NCI-H345 treated with DMSO at 0.1 percent for 48 hours (cell line): ENCODE measurements around the gene TTLL4.
"Not testable (repeated sequence)": the region's sequence is repeated elsewhere in the genome, so short reads cannot be mapped to it uniquely, and the experiment has no call there.

ENCODE experiments used
- DNase-seq: peaks from one replicate; lab custom pipeline; 2025; ENCODE audit not compliant: unreplicated experiment; lab: John Stamatoyannopoulos, UW

The TTLL4 gene

DNA sequence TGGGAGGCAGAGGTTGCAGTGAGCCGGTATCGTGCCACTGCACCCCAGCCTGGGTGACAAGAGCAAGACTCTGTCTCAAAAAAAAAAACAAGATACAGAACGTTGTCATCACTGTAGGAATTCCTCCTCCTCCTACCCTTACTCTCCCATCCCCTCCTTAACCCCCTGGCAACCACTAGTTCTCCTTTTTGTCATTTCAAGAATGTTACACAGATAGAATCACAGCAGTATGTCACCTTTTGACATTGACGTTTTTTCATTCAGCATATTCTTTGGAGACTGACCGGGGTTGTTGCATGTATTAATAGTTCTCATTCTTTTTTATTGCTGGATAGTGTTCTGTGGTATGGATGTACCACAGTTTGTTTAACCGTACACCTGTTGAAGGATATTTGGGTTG, 32.4 kb downstream of the TTLL4 start:
- DNase-seq = no peak

DNA sequence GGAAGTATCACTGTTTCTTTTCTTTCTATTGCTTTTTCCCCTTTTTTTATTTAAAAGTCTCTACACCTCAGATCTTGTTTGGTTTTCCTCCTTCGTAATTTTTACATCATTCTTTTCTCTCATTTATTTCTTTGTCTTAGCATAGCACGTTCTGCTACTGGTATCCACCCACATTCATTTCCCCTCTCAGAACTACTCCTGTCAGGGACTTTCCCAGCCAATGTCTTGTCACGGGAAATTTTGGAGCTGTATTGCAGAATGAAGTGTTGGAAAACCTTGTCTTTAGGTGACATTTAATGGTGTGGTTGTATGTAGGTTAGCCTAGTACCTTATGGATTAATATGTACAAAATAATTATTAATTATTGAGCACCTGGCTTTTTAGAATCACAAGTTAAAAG, 34.0 kb downstream of the TTLL4 start:
- no peak for DNase-seq

DNA sequence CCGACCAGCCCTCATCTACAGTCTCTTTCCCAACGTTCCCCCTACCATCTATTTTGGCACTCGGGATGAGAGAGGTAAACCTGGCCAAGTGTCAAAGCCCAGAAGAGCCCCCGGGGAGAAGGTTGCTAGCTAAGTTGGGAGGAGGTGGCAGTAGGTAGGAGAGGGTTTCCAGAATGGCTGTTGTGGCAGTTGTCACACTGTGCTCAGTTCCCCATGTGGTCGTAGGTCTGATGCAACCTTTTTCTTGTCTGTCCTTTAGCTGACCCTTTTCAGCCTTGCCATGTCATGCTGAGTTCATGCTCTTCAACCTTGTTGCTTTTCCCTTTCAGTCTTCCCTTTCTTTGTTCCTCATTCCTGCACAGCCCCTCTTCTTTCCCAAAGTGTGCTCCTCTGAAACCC, 34.5 kb downstream of the TTLL4 start:
- DNase-seq = no peak

DNA sequence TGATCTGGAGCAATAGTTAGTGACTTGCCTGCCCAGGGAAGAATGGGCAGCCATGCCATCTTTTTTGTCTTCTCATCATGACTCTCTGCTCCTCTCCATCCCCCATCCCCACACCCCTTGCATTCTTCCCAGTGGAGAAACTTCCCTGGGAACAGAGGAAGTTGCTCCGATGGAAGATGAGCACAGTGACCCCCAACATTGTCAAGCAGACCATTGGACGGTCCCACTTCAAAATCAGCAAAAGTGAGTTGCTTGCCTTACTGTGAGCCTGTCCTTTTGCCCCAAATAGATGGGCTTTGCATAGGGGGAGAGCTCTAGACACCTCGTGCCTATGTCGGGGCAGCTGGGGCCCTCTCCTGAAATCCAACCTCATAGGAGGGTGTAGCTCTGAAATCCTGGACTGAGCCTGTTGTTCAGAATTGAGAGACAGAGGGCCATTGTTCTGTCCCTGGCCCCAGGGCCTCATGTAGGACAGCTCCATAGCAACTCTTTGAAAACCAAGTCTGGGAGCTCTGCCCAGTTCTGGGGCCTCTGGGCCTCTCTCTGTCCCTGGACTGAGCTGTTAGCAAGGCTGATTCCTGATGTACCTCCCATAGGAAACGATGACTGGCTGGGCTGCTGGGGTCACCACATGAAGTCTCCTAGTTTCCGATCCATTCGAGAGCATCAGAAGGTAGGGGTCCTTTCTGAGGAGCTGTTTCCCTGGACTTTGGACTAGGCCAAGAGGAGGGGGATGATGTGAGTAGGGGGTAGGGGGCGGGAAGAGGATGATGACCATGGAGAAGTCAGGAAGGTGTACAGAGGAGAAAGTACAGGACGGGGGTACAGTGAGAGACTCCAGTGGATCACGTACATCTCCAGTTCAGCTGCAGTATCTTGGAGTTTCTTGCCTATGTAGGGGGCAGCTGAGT, 35.2 kb downstream of the TTLL4 start:
- DNase-seq = no peak

DNA sequence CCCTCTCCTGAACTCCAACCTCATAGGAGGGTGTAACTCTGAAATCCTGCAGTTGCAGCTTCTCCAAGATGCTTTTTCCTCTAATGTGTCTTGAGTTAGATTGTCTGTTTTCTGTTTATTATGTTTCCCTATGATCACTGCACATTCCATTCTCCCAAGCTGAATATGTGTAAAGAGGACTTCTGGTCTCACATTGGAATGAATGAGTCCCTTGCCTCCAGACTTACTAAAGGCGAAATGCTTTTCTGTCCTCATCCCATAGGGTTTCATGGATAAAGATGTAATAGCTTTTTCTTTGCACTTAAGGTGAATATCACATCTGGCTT, 35.8 kb downstream of the TTLL4 start:
- DNase-seq = no peak

DNA sequence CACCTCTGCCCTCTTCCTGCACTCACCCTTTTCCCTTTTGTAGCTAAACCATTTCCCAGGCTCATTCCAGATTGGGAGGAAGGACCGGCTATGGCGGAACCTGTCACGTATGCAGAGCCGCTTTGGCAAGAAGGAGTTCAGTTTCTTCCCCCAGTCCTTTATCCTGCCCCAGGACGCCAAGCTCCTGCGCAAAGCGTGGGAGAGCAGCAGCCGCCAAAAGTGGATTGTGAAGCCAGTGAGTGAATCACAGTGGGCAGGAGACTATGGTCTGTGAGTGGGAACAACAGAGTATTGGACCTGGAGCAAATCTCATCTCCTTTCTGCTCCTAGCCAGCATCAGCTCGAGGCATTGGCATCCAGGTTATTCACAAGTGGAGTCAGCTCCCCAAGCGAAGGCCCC, 36.3 kb downstream of the TTLL4 start:
- DNase-seq = no peak

DNA sequence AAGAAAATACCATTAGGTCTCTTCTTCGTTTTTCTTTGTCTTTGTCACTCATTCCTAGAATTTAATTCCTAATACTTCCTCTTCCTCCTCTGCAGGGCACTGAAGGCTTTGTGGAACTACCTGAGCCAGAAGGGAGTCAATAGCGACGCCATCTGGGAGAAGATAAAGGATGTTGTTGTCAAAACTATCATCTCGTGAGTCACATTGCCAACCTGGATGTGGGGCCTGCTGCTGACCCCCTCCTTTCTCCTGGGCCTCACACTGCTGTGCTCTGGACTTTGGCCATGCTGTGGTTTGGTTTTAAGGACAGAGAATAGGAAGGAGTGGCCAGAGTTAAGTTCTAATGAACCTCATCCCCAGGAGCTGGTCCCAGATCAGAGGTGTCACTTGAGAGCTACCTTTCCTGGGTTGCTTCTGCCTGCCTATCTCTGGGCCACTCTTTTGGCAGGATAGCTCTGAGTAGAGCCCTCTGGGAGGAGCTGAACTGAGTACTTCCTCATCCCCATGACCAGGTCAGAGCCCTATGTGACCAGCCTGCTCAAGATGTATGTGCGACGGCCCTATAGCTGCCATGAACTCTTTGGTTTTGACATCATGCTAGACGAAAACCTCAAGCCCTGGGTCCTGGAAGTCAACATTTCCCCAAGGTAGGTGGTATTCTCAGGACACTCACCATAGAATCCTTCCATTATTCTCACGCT, 38.3 kb downstream of the TTLL4 start:
- no peak for DNase-seq

DNA sequence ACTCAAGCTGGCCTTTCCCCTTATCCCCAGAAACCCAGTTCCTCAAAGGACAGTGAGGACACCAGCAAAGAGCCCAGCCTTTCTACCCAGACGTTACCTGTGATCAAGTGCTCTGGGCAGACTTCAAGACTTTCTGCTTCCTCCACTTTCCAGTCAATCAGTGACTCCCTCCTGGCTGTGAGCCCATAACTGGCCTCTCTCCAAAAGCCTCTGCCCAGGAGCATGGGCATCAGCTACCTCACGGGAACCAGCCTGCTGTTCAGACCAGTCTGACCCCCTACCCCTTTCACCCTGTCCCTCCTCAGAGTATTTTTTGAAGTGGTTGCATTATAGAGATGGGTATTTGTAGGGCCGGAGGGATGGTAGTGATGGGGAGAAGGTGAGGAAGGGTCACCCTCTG, 43.6 kb downstream of the TTLL4 start:
- DNase-seq = no peak

DNA sequence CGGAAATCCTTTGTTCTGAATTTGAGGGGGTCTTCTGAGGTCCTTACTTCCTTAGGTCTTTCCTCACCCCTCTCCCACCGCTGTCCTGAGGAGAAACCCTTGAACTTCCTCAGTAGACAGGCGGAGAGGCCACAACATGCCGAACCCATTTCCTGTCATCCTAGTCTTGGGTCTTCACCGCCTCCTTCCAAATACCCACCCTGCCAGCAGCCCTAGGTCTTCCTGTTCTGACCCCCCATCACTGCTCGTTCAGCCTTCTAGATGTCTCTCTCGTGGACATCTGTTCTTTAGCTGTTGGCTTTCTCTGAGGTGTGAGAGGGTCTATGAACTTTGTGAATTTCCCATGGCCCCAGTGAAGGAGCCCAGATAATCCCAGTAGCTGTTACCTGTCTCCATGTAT, 44.1 kb downstream of the TTLL4 start:
- DNase-seq = no peak

DNA sequence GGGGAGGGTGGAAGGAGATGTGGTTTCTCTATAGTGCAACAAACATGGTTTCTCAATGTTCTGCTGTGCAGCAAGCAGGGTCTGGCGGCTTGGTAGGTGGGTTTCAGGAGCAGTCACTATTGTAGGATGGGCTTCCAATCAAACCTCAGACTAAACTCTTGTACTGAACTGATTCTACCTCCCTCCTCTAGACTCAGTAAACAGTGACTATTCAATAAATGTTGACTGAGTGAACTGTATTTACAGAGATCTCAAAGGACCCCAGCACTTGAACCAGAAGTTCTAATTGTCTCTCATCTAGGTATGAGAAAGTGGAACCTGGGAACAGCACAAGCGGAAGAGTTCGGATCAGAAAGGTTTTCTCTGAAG, 44.5 kb downstream of the TTLL4 start:
- no peak for DNase-seq

DNA sequence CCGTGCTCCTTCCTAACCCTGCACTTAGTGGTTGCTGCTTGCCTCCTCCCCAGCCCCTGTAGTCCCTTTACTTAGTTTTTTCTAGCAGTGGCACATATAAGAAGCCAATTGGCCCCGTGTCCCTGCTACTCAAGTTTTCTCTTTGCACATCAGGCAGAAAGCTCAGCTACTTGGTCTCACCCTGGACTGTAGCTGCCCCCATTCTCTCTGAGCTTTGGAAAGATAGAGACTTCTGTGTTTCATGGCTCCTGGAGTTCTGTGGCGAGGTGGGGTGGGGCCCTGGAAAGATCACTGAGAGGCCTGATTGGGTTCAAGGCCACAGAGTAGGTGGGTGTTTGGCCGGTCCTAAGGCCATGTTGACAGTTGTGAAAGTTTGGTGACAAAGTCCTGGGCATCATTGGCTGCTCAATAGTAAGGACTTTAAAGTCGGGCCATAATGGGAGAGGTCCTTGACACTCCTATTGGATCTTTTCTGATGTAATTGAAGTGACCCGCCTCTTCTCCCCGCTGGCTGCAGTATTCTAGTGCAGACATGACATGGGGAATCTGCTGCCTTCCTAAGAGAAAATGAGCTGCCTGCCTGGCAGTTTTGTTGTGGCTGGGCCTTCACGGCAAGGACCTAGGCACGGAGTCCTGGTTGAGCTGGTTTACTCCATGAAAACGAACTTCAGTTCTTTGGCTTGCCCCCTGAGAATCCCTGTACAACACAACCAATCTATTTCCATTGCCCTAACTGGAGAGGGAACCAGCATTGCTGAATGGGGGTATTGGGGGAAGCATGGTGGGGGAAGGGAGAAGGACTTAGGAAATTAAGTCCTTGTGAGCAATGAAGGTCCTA, 45.2 kb downstream of the TTLL4 start:
- DNase-seq = no peak

DNA sequence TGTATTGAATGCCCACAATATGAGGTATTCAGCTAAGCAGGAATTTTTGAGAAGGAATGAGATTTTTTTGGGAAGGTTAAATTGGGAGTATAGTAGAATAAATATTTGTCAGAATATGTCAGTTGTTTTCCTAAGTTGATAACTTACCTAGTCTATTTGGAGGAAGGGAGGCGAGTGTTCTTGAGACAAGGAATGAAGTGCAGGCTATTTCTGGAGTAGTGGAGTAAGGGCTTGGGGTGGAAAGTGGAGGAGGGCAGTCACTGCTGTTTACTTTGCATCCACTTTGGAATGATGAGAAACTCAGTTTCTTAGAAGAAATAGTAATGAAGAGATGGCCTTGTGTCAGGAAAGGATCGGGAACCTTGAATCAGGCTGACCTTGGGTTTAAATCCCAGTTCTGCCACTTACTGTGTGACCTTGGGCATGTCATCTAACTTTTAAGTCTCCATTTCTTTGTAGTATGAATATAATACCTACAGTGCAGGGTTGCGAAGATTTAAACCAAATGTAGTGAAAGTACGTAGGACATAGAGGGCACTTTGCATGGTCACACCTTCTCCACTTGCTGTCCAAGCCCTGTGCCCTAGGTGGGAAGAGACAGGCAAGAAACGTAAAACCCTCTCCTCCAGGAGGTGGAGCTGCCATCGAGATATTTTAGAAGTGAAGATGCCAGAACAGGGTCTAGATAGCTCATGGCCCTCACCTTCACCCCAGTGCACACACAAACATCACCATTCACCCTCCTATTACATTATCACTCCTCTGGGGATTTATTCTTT, 46.2 kb downstream of the TTLL4 start:
- no peak for DNase-seq

DNA sequence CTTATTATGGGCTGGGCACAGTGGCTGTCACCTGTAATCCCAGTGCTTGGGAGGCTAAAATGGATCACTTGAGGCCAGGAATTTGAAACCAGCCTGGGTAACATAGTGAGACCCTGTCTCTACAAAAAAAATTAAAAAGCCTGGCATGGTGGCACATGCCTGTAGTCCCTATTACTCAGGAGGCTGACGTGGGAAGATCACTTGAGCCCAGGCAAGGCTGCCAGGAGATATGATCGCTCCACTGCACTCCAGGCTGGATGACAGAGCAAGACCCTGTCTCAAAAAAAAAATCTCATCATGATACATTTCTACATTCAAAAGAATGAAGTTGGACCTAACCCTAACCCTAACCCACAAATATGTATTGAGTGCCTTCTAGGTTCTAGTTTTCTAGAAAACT, 51.2 kb downstream of the TTLL4 start:
- DNase-seq = no peak

DNA sequence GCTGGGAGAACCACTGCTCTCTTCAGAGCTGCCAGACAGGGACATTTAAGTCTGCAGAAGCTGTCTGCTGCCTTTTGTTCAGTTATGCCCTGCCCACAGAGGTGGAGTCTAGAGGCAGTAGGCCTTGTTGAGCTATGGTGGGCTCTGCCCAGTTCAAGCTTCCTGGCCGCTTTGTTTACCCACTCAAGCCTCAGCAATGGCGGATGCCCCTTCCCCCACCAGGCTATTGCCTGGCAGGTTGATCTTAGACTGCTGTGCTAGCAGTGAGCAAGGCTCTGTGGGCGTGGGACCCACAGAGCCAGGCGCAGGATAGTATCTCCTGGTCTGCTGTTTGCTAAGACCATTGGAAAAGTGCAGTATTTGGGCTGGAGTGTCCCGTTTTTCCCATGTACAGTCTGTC, 62.1 kb downstream of the TTLL4 start:
- not testable (repeated sequence) for DNase-seq

DNA sequence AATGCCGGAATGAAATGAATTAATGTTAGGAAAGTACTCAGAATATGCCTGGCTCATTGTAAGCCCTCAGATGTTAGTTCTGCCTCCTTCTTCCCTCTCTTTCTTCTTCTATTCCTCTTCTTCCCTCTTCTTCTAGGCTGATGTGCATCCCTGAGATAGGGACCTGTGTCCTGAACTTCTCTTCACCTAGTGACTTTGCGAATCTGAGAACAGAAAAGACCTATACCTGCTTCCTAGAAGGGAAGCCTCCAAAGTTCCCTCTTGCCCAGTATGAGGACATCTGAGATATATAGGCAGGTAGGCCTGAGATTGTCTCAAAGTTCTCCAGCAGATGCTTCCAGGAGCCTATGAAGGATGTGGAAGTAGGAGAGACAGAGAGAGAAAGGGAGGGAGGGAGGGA, 63.2 kb downstream of the TTLL4 start:
- DNase-seq = no peak

DNA sequence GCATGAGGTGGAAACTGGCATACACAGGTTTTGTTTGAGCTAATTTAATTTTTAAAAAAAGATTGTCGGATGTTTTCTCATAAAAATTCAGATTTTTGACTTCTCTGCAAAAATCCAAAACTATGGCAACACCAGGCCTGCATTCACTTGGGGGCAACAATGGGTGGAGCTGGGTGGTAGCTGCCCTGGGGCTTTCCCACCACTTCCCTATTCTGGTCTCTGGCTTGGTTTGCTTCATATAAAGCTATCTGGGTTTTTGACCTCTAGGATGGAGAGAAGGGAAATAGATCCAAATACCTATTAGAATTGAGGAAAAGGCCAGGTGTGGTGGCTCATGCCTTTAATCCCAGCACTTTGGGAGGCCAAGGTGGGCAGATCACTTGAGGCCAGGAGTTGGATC, 65.9 kb downstream of the TTLL4 start:
- no peak for DNase-seq

DNA sequence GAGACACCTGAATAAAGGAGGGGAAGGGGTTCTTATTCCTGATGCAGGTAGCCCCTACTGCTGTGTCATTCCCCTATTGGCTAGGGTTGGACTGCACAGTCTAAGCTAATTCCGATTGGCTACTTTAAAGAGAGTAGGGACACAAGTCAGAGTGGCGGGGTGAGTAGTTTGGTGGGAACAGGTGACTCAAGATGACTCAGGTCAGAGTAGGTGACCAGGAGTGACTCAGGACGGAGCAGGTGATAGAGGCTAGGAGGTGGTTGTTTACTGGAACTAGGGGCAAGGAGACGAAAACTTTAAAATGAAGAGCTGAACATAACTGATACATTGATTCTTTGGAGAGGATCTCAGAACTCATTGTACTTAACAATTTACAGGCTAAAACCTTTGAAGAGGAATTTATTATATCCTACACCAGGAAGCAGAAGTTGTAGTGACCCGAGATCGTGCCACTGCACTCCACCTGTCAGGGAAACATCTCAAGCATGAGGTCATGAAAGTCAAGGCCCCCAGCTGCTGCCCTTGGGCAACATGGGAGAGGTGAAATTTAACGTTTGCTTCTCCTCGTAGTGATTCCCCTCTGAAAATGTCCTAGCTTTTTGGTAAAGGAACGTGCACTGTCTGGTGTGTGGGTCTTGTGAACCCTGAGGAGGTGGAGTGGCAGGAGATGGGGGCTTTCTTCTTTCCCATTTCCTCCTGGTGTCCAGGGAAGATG, 66.8 kb downstream of the TTLL4 start:
- DNase-seq = no peak

DNA sequence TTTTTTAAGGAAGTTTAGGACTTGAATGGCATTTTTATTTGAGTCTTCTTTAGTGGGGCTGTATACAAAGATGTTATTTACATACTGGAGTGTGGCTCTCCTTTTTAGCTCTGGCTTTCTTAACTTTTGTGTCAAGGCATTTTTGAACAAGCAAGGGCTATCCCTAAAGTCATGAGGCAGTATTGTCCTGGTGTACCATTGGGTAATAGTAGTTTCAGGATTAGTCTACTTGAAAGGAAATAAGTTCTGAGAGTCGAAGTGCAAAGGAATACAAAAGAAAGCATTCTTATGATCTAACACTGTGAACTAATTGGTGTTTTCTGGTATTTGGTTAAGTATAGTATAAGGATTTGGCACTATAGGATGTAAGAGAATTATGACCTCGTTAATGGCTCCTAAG, 69.4 kb downstream of the TTLL4 start:
- DNase-seq = no peak

DNA sequence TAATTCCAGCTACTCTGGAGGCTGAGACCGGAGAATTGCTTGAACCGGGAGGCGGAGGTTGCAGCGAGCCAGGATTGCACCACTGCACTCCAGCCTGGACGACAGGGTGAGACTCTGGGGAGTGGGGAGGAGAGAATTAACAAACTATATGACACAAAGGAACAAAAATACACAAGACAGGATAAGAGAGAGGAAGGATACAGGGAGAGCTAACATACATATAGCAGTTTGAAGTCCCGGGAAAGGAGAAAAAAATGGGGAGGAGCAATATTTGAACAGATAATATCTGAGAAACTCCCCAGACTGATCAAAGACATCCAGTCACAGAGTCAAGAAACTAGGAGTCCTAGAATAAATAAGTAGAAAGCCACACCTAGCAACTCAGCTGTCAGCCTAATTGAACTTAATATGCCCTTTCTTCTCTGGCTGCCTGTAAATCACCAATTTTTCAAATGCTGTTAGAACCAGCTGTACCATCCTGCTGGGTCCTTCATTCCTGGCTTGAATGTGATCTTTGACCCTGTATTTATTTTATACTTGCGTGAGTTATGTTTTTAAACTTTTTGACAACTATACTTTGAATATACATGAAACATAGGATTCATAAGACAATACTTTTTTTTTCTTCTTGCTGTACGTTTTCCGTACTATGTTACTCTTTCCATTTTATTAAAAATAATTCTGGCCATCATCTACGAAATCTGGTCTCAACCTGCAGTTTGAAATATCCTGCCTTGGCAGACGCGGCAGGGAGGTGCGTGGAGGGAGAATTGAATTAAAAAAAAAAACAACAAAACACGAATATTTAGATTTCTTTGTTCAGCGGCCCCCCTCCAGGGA, 70.4 kb downstream of the TTLL4 start:
- DNase-seq = no peak
